GM10847 (cell line): ENCODE data around the gene MAP4K3.

ENCODE experiments used
- POLR2A ChIP-seq: IDR thresholded peaks from 2 replicates; pipeline ENCODE4 v1.6.1; 2011; ENCODE audit not compliant: insufficient read length; ENCODE audit errors: extremely low read depth

MAP4K3 gene

GRCh38 chr2:39431592-39432316, 5.3 kb downstream of the MAP4K3 start:
- TF ChIP-seq POLR2A, result no peak

DNA sequence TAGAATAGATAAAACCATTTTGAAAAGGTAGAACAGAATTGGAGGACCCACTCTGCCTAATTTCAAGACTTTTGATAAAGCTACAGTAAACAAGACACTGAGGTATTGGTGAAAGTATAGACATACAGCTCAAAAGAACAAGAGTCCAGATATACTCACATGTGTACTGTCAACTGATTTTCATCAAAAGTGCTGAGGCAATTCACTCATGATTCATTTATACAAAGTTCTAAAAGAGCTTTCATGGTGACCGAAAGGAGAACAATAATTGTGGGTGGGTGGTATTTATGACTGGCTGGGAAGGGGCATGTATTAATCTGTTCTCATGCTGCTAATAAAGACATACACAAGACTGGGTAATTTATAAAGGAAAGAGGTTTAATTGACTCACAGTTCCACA, 7.3 kb downstream of the MAP4K3 start:
- no peak for TF ChIP-seq POLR2A

DNA sequence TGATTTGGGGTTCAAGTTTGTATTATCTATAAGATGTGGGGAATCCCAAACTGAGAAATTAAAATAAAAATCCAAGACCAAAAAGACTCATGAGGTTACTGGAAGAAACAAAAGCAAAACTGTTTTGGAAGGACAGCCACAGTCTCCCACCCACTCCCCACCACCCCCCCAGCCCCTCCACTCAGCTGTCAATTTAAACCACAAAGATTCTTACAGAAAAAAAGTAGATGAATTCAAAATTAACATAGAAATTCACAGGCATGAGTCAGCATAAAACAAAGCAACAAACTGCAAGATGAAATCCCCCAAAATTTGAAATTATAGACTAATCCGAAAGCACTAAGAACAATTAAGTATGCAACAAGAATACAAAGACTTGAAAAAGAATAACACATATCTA, 12.1 kb downstream of the MAP4K3 start:
- TF ChIP-seq POLR2A, result no peak

DNA sequence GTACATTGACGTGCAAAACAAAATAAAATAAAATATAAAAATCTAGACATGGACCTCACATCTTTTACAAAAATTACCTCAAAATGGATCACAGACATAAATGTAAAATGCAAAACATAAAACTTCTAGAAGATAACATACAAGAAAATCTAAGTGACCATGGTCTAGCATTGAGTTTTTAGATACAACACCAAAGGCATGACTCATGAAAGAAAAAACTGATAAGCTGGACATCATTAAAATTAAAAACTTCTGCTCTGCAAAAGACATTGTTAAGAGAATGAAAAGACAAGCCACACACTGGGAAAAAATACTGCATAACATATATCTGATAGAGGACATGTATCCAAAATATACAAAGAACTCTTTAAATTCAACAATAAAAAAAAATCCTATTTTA, 14.4 kb downstream of the MAP4K3 start:
- TF ChIP-seq POLR2A, result no peak

- no peak for TF ChIP-seq POLR2A
Measured at GRCh38 chr2:39421354-39421753, 15.7 kb downstream of the MAP4K3 start.

- TF ChIP-seq POLR2A, result no peak
Measured at GRCh38 chr2:39419282-39420223, 17.5 kb downstream of the MAP4K3 start.

- TF ChIP-seq POLR2A, result no peak
Measured at GRCh38 chr2:39418491-39418890, 18.6 kb downstream of the MAP4K3 start.

GRCh38 chr2:39416140-39416539, 20.9 kb downstream of the MAP4K3 start:
- TF ChIP-seq POLR2A, result no peak

GRCh38 chr2:39413063-39413737, 23.9 kb downstream of the MAP4K3 start:
- TF ChIP-seq POLR2A, result no peak

GRCh38 chr2:39411181-39411944, 25.7 kb downstream of the MAP4K3 start:
- TF ChIP-seq POLR2A, result no peak

GRCh38 chr2:39409697-39410389, 27.2 kb downstream of the MAP4K3 start:
- TF ChIP-seq POLR2A, result no peak

DNA sequence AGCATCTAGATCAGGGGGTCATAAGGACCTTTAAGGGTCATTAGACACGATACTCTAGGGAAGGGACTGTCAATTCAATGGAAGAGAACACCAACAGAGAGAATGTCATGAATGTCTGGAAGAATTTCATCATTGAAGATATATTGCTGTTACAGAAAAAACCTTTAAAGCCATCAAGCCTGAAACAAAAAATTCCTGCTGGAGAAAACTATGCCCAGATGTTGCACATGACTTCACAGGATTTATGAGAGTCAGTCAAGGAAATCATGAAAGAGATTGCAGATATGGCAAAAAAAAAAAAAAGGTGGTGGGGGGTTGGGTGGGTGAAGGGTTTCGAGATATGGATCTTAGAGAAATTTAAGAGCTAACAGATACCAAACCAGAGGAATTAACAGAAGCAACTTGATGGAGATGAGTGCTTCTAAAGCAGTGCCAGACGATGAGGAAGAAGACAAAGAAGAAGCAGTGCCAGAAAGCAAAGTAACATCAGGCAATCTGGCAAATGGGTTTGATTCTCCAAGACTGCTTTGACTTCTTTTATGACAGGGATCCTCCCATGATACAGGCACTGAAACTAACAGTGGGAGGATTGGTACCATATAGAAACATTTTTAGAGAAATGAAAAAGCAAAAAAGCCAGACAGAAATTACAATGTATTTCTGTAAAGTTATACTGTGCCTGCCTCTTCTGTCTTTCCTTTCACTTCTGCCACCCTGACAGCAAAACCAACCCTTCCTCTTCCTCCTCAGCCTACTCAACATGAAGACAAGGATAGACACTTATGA, 28.5 kb downstream of the MAP4K3 start:
- no peak for TF ChIP-seq POLR2A

- no peak for TF ChIP-seq POLR2A
Measured at GRCh38 chr2:39407516-39408296, 29.4 kb downstream of the MAP4K3 start.
